ENCODE results near the gene PIK3IP1. TPM values are rescaled to one million over a fixed set of nuclear protein-coding genes. Genes with fewer than 3 reads are reported as not detected.

Gene PIK3IP1
- total and polyA plus RNA-seq, 2 of the 8 experiments (the other 6 are each of a cell fraction or from before 2014, with no cell fraction given): 1.00 to 1.3 TPM

GRCh38 chr22:31233001-31233400, 59.3 kb downstream of the PIK3IP1 start (continued):
- TF ChIP-seq, protein P1, sequence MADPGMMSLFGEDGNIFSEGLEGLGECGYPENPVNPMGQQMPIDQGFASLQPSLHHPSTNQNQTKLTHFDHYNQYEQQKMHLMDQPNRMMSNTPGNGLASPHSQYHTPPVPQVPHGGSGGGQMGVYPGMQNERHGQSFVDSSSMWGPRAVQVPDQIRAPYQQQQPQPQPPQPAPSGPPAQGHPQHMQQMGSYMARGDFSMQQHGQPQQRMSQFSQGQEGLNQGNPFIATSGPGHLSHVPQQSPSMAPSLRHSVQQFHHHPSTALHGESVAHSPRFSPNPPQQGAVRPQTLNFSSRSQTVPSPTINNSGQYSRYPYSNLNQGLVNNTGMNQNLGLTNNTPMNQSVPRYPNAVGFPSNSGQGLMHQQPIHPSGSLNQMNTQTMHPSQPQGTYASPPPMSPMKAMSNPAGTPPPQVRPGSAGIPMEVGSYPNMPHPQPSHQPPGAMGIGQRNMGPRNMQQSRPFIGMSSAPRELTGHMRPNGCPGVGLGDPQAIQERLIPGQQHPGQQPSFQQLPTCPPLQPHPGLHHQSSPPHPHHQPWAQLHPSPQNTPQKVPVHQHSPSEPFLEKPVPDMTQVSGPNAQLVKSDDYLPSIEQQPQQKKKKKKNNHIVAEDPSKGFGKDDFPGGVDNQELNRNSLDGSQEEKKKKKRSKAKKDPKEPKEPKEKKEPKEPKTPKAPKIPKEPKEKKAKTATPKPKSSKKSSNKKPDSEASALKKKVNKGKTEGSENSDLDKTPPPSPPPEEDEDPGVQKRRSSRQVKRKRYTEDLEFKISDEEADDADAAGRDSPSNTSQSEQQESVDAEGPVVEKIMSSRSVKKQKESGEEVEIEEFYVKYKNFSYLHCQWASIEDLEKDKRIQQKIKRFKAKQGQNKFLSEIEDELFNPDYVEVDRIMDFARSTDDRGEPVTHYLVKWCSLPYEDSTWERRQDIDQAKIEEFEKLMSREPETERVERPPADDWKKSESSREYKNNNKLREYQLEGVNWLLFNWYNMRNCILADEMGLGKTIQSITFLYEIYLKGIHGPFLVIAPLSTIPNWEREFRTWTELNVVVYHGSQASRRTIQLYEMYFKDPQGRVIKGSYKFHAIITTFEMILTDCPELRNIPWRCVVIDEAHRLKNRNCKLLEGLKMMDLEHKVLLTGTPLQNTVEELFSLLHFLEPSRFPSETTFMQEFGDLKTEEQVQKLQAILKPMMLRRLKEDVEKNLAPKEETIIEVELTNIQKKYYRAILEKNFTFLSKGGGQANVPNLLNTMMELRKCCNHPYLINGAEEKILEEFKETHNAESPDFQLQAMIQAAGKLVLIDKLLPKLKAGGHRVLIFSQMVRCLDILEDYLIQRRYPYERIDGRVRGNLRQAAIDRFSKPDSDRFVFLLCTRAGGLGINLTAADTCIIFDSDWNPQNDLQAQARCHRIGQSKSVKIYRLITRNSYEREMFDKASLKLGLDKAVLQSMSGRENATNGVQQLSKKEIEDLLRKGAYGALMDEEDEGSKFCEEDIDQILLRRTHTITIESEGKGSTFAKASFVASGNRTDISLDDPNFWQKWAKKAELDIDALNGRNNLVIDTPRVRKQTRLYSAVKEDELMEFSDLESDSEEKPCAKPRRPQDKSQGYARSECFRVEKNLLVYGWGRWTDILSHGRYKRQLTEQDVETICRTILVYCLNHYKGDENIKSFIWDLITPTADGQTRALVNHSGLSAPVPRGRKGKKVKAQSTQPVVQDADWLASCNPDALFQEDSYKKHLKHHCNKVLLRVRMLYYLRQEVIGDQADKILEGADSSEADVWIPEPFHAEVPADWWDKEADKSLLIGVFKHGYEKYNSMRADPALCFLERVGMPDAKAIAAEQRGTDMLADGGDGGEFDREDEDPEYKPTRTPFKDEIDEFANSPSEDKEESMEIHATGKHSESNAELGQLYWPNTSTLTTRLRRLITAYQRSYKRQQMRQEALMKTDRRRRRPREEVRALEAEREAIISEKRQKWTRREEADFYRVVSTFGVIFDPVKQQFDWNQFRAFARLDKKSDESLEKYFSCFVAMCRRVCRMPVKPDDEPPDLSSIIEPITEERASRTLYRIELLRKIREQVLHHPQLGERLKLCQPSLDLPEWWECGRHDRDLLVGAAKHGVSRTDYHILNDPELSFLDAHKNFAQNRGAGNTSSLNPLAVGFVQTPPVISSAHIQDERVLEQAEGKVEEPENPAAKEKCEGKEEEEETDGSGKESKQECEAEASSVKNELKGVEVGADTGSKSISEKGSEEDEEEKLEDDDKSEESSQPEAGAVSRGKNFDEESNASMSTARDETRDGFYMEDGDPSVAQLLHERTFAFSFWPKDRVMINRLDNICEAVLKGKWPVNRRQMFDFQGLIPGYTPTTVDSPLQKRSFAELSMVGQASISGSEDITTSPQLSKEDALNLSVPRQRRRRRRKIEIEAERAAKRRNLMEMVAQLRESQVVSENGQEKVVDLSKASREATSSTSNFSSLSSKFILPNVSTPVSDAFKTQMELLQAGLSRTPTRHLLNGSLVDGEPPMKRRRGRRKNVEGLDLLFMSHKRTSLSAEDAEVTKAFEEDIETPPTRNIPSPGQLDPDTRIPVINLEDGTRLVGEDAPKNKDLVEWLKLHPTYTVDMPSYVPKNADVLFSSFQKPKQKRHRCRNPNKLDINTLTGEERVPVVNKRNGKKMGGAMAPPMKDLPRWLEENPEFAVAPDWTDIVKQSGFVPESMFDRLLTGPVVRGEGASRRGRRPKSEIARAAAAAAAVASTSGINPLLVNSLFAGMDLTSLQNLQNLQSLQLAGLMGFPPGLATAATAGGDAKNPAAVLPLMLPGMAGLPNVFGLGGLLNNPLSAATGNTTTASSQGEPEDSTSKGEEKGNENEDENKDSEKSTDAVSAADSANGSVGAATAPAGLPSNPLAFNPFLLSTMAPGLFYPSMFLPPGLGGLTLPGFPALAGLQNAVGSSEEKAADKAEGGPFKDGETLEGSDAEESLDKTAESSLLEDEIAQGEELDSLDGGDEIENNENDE (IDR thresholded peaks at IDR 0.05; ENCODE audit: insufficient replicate concordance, low read length): no peak
- TF ChIP-seq HDAC2 (IDR thresholded peaks at IDR 0.05; ENCODE audit: borderline replicate concordance in 1 of 2, low read depth in 2 of 2, low read length in 2 of 2) (no peak), JUND (IDR thresholded peaks at IDR 0.05; ENCODE audit: low read length) (no peak), TAF1 (IDR thresholded peaks at IDR 0.05; ENCODE audit: low read depth, low read length) (no peak), POLR2A (IDR thresholded peaks at IDR 0.05; ENCODE audit: control extremely low read depth in 1 of 2, low read depth in 2 of 2, low read length in 2 of 2) (no peak), GABPA (IDR thresholded peaks at IDR 0.05; ENCODE audit: borderline replicate concordance, insufficient read depth, low read length) (no peak), TCF12 (IDR thresholded peaks at IDR 0.05; ENCODE audit: low read depth, low read length) (no peak), POU5F1 (IDR thresholded peaks at IDR 0.05; ENCODE audit: low read depth, low read length) (no peak), SRF (IDR thresholded peaks at IDR 0.05; ENCODE audit: low read depth, low read length) (no peak), BRCA1 (IDR thresholded peaks at IDR 0.05; ENCODE audit: low read depth, low read length) (no peak), KDM4A (IDR thresholded peaks at IDR 0.05; ENCODE audit: low read depth, low read length, severe bottlenecking) (no peak), PHF8 (conservative IDR thresholded peaks at IDR 0.05; ENCODE audit: low read depth, low read length) (no peak)
